HepG2 (cell line): ENCODE data around the gene JAKMIP2. TPM values are rescaled to one million over a fixed set of nuclear protein-coding genes. Genes with fewer than 3 reads are reported as not detected.

Experiments
- ELF4 ChIP-seq: sonication (generic); formaldehyde crosslinking; IDR thresholded peaks from 2 replicates; pipeline ENCODE4 v1.5.0; 2020; ENCODE audit warnings: missing genetic modification reagents, mild to moderate bottlenecking, moderate library complexity, borderline replicate concordance
- KDM3A ChIP-seq: IDR thresholded peaks from 2 replicates; pipeline ENCODE4 v1.6.1; 2018; ENCODE audit warnings: low read depth, missing compliant biosample characterization
- RBFOX2 ChIP-seq: fragments of 200-400 bp; formaldehyde crosslinking; IDR thresholded peaks from 2 replicates; pipeline ENCODE4 v1.6.1; 2017; ENCODE audit warnings: low read depth, mild to moderate bottlenecking, low read length
- RXRA ChIP-seq: sonication (generic); formaldehyde crosslinking; IDR thresholded peaks from 2 replicates; pipeline ENCODE4 v1.5.1; 2020; ENCODE audit warnings: missing genetic modification reagents
- WIZ ChIP-seq: sonication (generic); formaldehyde crosslinking; IDR thresholded peaks from 2 replicates; pipeline ENCODE4 v1.5.1; 2020; ENCODE audit warnings: mild to moderate bottlenecking, missing genetic modification reagents
- ZFP36L1 ChIP-seq: sonication (generic); formaldehyde crosslinking; IDR thresholded peaks from 2 replicates; pipeline ENCODE4 v1.8.0; 2022; ENCODE audit warnings: mild to moderate bottlenecking, missing genetic modification reagents, moderate library complexity
- ZNF3 ChIP-seq: IDR thresholded peaks from 2 replicates; pipeline ENCODE4 v1.7.0; 2017; ENCODE audit warnings: inconsistent platforms
- ZNF570 ChIP-seq: sonication (generic); formaldehyde crosslinking; IDR thresholded peaks from 2 replicates; pipeline ENCODE4 v1.4.0; 2020; ENCODE audit warnings: mild to moderate bottlenecking, missing genetic modification reagents, borderline replicate concordance
- ZNF746 ChIP-seq: sonication (generic); formaldehyde crosslinking; IDR thresholded peaks from 2 replicates; pipeline ENCODE4 v1.8.0; 2022; ENCODE audit warnings: mild to moderate bottlenecking, missing genetic modification reagents
- ZNF776 ChIP-seq: sonication (generic); formaldehyde crosslinking; IDR thresholded peaks from 2 replicates; pipeline ENCODE4 v1.4.0; 2020; ENCODE audit warnings: mild to moderate bottlenecking, missing genetic modification reagents
- polyA plus RNA-seq, 8 experiments: library from polyadenylated mRNA; depleted of rRNA in 3 of 8; stranded (reverse) in 7 of 8; unstranded in 1 of 8; fragments of >200 nt; fragmentation: Illumina TruSeq in 4 of 8; extraction: Trizol in 4 of 8; gene quantifications; 2 replicates each; pipeline versions ENCODE4 v1.2.1 to v1.2.3, GENCODE V29; 2011 to 2016; ENCODE audit warnings: low read depth in 4 of 8, missing spikeins in 1 of 8, mixed read lengths in 1 of 8; ENCODE audit not compliant: insufficient read depth in 1 of 8
- total RNA-seq, 5 experiments: library from RNA; depleted of rRNA; stranded (reverse); fragments of >200 nt; fragmentation: Illumina TruSeq; extraction: Trizol; gene quantifications; 2 replicates each; pipeline ENCODE4 v1.2.3, GENCODE V29; 2016; ENCODE audit warnings: low read depth in 1 of 5
- TF ChIP-seq, protein P1 (sequence below): sonication (generic); formaldehyde crosslinking; IDR thresholded peaks from 2 replicates; pipeline ENCODE4 v1.8.1; 2022; ENCODE audit warnings: low read depth, mild to moderate bottlenecking, missing genetic modification reagents
- TF ChIP-seq, protein P2 (sequence below): sonication (generic); formaldehyde crosslinking; IDR thresholded peaks from 2 replicates; pipeline ENCODE4 v1.4.0; 2020; ENCODE audit warnings: missing genetic modification reagents
- TF ChIP-seq, protein P3 (sequence below): sonication (generic); formaldehyde crosslinking; IDR thresholded peaks from 2 replicates; pipeline ENCODE4 v1.5.1; 2020; ENCODE audit warnings: mild to moderate bottlenecking, missing genetic modification reagents, moderate library complexity

Gene JAKMIP2
- total and polyA plus RNA-seq, 2 of the 13 experiments (the other 11 are each of a cell fraction or from before 2014, with no cell fraction given), result 0.04 to 2.1 TPM

DNA sequence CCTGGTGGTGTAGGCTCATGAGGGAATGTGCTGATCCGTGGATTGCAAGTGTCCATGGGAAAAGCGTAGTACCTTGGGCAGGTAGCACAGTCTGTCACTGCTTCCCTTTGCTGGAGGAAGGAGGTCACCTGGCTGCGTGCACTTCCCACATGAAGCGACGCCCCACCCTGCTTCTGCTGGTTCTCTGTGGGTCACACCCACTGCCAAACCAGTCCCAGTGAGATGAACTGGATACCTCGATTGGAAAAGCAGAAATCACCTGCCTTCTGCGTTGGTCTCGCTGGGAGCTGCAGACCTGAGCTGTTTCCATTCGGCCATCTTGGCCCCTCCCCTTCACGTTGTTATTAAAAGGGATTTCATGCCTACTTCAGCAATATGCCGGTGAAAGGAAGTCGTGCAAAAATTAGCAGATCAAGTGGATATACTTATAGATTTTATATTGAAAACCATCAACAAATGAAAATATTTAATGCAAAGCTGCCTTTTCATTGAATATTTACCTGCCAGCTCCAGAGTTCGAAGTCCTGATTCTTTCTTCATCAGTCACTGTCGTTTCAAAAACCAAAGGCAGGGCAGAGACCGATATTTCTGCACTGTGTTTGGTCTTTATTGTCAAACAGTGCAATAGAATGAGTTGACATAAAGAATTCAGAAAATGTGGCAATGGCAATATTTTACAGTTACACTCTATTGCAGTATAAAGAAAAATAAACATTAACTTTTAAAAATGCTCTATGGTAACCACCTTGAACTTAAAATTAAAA lies 123.2 kb downstream of the JAKMIP2 start (continued):
- TF ChIP-seq, protein P1, sequence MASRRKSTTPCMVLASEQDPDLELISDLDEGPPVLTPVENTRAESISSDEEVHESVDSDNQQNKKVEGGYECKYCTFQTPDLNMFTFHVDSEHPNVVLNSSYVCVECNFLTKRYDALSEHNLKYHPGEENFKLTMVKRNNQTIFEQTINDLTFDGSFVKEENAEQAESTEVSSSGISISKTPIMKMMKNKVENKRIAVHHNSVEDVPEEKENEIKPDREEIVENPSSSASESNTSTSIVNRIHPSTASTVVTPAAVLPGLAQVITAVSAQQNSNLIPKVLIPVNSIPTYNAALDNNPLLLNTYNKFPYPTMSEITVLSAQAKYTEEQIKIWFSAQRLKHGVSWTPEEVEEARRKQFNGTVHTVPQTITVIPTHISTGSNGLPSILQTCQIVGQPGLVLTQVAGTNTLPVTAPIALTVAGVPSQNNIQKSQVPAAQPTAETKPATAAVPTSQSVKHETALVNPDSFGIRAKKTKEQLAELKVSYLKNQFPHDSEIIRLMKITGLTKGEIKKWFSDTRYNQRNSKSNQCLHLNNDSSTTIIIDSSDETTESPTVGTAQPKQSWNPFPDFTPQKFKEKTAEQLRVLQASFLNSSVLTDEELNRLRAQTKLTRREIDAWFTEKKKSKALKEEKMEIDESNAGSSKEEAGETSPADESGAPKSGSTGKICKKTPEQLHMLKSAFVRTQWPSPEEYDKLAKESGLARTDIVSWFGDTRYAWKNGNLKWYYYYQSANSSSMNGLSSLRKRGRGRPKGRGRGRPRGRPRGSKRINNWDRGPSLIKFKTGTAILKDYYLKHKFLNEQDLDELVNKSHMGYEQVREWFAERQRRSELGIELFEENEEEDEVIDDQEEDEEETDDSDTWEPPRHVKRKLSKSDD (CRISPR knock-in tag), result no peak
- TF ChIP-seq, protein P2, sequence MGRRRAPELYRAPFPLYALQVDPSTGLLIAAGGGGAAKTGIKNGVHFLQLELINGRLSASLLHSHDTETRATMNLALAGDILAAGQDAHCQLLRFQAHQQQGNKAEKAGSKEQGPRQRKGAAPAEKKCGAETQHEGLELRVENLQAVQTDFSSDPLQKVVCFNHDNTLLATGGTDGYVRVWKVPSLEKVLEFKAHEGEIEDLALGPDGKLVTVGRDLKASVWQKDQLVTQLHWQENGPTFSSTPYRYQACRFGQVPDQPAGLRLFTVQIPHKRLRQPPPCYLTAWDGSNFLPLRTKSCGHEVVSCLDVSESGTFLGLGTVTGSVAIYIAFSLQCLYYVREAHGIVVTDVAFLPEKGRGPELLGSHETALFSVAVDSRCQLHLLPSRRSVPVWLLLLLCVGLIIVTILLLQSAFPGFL (CRISPR knock-in tag), result no peak
- TF ChIP-seq, protein P3, sequence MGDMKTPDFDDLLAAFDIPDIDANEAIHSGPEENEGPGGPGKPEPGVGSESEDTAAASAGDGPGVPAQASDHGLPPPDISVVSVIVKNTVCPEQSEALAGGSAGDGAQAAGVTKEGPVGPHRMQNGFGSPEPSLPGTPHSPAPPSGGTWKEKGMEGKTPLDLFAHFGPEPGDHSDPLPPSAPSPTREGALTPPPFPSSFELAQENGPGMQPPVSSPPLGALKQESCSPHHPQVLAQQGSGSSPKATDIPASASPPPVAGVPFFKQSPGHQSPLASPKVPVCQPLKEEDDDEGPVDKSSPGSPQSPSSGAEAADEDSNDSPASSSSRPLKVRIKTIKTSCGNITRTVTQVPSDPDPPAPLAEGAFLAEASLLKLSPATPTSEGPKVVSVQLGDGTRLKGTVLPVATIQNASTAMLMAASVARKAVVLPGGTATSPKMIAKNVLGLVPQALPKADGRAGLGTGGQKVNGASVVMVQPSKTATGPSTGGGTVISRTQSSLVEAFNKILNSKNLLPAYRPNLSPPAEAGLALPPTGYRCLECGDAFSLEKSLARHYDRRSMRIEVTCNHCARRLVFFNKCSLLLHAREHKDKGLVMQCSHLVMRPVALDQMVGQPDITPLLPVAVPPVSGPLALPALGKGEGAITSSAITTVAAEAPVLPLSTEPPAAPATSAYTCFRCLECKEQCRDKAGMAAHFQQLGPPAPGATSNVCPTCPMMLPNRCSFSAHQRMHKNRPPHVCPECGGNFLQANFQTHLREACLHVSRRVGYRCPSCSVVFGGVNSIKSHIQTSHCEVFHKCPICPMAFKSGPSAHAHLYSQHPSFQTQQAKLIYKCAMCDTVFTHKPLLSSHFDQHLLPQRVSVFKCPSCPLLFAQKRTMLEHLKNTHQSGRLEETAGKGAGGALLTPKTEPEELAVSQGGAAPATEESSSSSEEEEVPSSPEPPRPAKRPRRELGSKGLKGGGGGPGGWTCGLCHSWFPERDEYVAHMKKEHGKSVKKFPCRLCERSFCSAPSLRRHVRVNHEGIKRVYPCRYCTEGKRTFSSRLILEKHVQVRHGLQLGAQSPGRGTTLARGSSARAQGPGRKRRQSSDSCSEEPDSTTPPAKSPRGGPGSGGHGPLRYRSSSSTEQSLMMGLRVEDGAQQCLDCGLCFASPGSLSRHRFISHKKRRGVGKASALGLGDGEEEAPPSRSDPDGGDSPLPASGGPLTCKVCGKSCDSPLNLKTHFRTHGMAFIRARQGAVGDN (CRISPR knock-in tag), result no peak
- TF ChIP-seq ELF4 (CRISPR knock-in tag) (no peak), ZFP36L1 (CRISPR knock-in tag) (no peak), RXRA (CRISPR knock-in tag) (no peak), WIZ (CRISPR knock-in tag) (no peak), ZNF3 (CRISPR knock-in tag) (no peak), ZNF776 (CRISPR knock-in tag) (no peak), ZNF746 (CRISPR knock-in tag) (no peak), ZNF570 (CRISPR knock-in tag) (no peak), KDM3A (CRISPR knock-in tag) (no peak), RBFOX2 (no peak)
